Uterus (tissue), 4 donors: Measurements from ENCODE around the gene GANC. TPM values are rescaled to one million over a fixed set of nuclear protein-coding genes. Genes with fewer than 3 reads are reported as not detected.
"Not testable (repeated sequence)": the region's sequence is repeated elsewhere in the genome, so short reads cannot be mapped to it uniquely, and the experiment has no call there.

Experiments
- DNase-seq, 2 donors: peaks; one replicate each; pipeline ENCODE4 v3.0.0-alpha.2; 2019 to 2020
- H3K27ac ChIP-seq, 2 donors: fragments of 200-600 bp; sonication (generic); 1 replicate in 1 of 2; 2 replicates in 1 of 2; pipeline ENCODE4 v1.5.1; 2016 to 2018
- H3K27me3 ChIP-seq, 2 donors: fragments of 200-600 bp; sonication (generic); one replicate each; pipeline ENCODE4 v1.5.1; 2018 to 2019; ENCODE audit warnings: control low read depth in 1 of 2
- H3K36me3 ChIP-seq, 2 donors: fragments of 200-600 bp; sonication (generic); one replicate each; pipeline ENCODE4 v1.5.1; 2019; ENCODE audit warnings: control low read depth in 1 of 2
- H3K4me1 ChIP-seq, 2 donors: fragments of 200-600 bp; sonication (generic); one replicate each; pipeline ENCODE4 v1.5.1; 2018 to 2019; ENCODE audit warnings: control low read depth in 1 of 2
- H3K4me3 ChIP-seq, 2 donors: fragments of 200-600 bp; sonication (generic); 1 replicate in 1 of 2; 2 replicates in 1 of 2; pipeline ENCODE4 v1.5.1; 2018 to 2019; ENCODE audit warnings: mild to moderate bottlenecking in 1 of 2
- H3K9me3 ChIP-seq, 2 donors: fragments of 200-600 bp; sonication (generic); one replicate each; pipeline ENCODE4 v1.5.1; 2019; ENCODE audit warnings: control low read depth in 1 of 2
- CTCF ChIP-seq, 4 experiments: fragments of 200-600 bp in 2 of 4; fragments of 450-650 bp in 2 of 4; sonication (generic) in 2 of 4; IDR thresholded peaks; one replicate each; pipeline ENCODE4 v1.5.1; 2016 to 2019; ENCODE audit warnings: antibody characterized with exemption in 4 of 4, mild to moderate bottlenecking in 2 of 4, moderate library complexity in 1 of 4
- POLR2A ChIP-seq, 2 donors: fragments of 450-650 bp; IDR thresholded peaks; one replicate each; pipeline ENCODE4 v1.6.1; 2016; ENCODE audit warnings: antibody characterized with exemption in 2 of 2, mild to moderate bottlenecking in 1 of 2, moderate library complexity in 1 of 2
- intact Hi-C: fragments of 100-400 bp; cut with DNase I; formaldehyde crosslinking; loops from one replicate; pipeline ENCODE4 v1.15.1; 2023; ENCODE audit warnings: low total_unique reads
- total RNA-seq, 4 donors: library from RNA; depleted of rRNA in 3 of 4; stranded (reverse); fragments of >200 nt in 3 of 4; gene quantifications; one replicate each; pipeline versions ENCODE4 v1.1.0 to v1.2.4, GENCODE V29; 2014 to 2023
- donor health status: DM: yes; HTN: yes; CAD: no.

GANC gene
- total RNA-seq = 10 to 100 TPM; 11.8 to 48.9 (median 41.3) TPM

GRCh38 chr15:42272939-42273899, at the start of gene GANC, which contains the start of gene TMEM87A:
Gene GANC, plus strand, starts transcription at chr15:42273201. Its CDS starts 1,281 bp downstream, at chr15:42274482.
Gene TMEM87A, minus strand, starts transcription at chr15:42273433. Its CDS starts 35 bp downstream, at chr15:42273398.
- Histone ChIP-seq H3K27ac (peak within 1 kb of the TSS; percentile 99 to 100), H3K4me3 (peak within 1 kb of the TSS; percentile 93 to 95), H3K36me3 (no peaks in the 10 kb centered on the region), H3K27me3 (no peaks in the 10 kb centered on the region), H3K9me3 (no peaks in the 10 kb centered on the region), H3K4me1 (peaks cover 0 to 12% of the 10 kb centered on the region in 2 donors)
- TF ChIP-seq POLR2A (IDR thresholded peaks at IDR 0.05) = peak; percentile 84 to 88
- peak in 1 of 4 experiments; percentile 4 for TF ChIP-seq CTCF (IDR thresholded peaks at IDR 0.05)
- intact Hi-C loops = no loop called here
- peak; percentile 96 to 97 for DNase-seq

GRCh38 chr15:42226648-42227047, 46.4 kb upstream of the GANC start:
- H3K9me3 ChIP-seq = no peaks in the 10 kb centered on the region
- TF ChIP-seq POLR2A (IDR thresholded peaks at IDR 0.05) (no peak), CTCF (IDR thresholded peaks at IDR 0.05) (no peak)
- no peaks in the 10 kb centered on the region for H3K4me1 ChIP-seq
- DNase-seq = no peak
- intact Hi-C loops = no loop called here
- no peak overlapping the region for H3K27ac ChIP-seq
- H3K36me3 ChIP-seq = no peaks in the 10 kb centered on the region
- no peak overlapping the region for H3K4me3 ChIP-seq
- H3K27me3 ChIP-seq = no peaks in the 10 kb centered on the region

DNA sequence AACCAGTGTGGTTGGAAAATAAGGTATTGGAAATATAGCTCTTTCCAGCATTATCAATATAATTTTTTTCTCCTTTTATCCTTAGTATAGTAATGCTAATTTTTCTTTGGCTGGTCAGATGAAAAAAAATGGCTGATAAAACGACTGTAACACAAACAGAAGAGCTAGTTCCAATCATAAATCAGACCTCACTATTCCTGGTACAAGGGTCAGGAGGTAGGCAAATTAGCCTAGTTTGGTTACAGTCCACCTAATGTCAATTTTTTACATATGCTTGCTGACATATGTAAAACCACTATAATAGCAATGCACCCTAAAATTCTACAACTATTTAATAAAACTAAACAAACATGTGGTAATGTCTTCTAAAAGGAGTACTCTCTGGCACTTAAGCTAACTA, 45.0 kb upstream of the GANC start:
- DNase-seq = no peak
- Histone ChIP-seq H3K4me1 (no peaks in the 10 kb centered on the region), H3K4me3 (no peak overlapping the region), H3K27ac (no peak overlapping the region), H3K36me3 (no peaks in the 10 kb centered on the region), H3K27me3 (no peaks in the 10 kb centered on the region), H3K9me3 (no peaks in the 10 kb centered on the region)
- intact Hi-C loops = no loop called here
- TF ChIP-seq POLR2A (IDR thresholded peaks at IDR 0.05) (no peak), CTCF (IDR thresholded peaks at IDR 0.05) (no peak)

DNA sequence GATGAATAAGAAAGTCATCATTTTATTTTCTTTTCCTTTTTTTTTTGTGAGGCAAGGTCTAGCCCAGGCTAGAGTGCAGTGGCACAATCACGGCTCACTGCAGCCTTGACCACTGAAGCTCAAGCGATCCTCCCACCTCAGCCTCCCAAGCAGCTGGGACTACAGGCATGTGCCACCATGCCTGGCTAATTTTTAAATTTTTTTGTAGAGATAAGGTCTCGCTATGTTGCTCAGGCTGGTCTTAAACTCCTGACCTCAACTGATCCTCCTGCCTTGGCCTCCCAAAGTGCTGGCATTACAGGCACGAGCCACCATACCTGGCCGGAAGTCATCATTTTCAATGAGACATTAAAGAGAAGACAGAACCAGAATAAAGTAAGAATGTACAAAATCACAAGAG, 44.0 kb upstream of the GANC start:
- DNase-seq, H3K4me1 ChIP-seq, H3K27me3 ChIP-seq, H3K4me3 ChIP-seq, H3K9me3 ChIP-seq, H3K27ac ChIP-seq, intact Hi-C loops, H3K36me3 ChIP-seq: not testable (repeated sequence)

DNA sequence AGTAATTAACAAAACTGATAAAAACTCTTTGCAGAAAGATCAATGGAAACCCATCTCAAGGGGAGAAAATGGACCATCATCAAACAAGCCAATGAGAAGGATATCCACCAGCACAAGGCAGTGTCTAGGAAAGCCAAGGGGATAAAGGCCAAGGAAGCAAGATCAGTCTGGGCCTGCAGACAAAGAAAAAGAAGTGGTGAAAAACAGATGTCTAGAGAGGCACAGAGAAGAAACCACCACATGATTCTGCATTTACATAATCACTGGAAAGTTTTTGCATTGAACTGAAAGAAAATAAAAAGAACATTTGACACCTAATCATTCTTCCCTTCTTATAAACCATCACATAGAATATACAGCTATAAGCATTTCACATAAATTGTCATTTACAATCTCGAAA, 41.9 kb upstream of the GANC start:
- DNase-seq = no peak
- intact Hi-C loops = no loop called here
- no peaks in the 10 kb centered on the region for H3K36me3 ChIP-seq

More for the DNA sequence above, 41.9 kb upstream of the GANC start:
- no peaks in the 10 kb centered on the region for H3K27me3 ChIP-seq
- H3K4me1 ChIP-seq = no peaks in the 10 kb centered on the region
- H3K4me3 ChIP-seq = no peak overlapping the region
- no peaks in the 10 kb centered on the region for H3K9me3 ChIP-seq
- no peak overlapping the region for H3K27ac ChIP-seq
- TF ChIP-seq CTCF (IDR thresholded peaks at IDR 0.05) = no peak
- no peak for TF ChIP-seq POLR2A (IDR thresholded peaks at IDR 0.05)
